ENCODE results near the gene RAB40B.
A peak's percentile ranks its signal among the peaks of the same experiment; 100 is the strongest.

RAB40B gene

DNA sequence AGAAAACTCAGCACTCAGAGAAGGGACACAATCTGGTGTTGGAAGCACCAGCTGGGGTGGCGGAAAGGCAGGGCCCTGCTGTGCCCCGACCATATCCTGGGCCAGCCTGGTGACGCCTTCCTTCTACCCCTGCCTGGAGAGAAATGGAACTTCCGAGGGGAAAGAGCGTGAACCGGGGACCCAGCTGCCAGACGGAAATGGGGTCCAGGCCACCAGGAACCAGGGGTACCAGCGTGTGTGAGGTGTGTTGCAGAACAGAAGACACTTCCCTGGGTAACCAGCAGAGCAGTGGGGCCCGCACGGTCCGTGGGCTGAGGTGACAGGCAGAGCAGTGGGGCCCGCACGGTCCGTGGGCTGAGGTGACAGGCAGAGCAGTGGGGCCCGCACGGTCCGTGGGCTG lies 6.8 kb downstream of the RAB40B start:
- H3K9me3 ChIP-seq (ENCODE audit: control insufficient read depth, insufficient read depth, low read depth, low read length), result no peaks in the 10 kb centered on the region
- ChIA-PET CTCF (no interaction called here), POLR2A (no interaction called here)
- no peak overlapping the region for H3K27ac ChIP-seq (ENCODE audit: extremely low read depth, low read depth, low read length)
- H3K4me3 ChIP-seq (ENCODE audit: low read depth, low read length), result no peak overlapping the region
- TF ChIP-seq ZFHX2 (tag by site-specific recombination; conservative IDR thresholded peaks at IDR 0.05) (peak; percentile 67), ZBTB48 (tag by site-specific recombination; IDR thresholded peaks at IDR 0.05) (no peak)
- H3K36me3 ChIP-seq (ENCODE audit: control insufficient read depth in 2 of 2, insufficient read depth in 1 of 2, low read length in 2 of 2), result peaks cover 0 to 13% of the 10 kb centered on the region in 2 experiments; a peak in 2 of 3 replicates
- H3K4me1 ChIP-seq (ENCODE audit: control insufficient read depth, insufficient read depth, low read length), result no peaks in the 10 kb centered on the region

DNA sequence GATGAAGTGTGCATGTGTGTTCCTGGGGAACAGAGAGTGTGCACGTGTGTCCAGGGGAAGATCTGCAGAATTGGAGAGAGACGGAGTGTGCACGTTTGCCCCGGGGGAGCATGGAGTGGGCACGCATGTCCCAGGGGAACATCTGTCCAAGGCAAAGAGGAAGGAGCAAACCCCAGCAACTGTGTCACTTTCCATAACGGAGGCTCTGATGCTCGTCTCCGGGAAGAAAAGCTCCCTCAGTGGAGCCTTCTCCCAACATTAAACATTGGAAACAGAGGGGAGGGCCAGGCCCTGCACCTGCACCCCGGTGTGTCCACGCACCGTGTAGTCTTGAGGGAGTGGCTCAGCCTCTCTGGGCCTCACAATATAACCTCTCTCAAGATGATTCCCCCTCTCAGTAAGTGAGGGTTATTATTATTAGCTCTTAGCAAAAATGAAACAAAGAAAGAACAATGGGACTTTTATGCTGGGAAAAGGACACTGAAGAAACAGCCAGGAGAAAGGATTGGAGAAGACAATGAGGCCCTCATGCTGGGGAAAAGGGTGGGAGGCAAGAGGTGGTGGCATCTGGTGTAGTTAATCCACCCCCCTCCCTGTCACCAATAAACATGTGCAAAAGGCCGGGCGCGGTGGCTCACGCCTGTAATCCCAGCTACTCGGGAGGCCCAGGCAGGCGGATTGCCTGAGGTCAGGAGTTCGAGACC lies 7.6 kb downstream of the RAB40B start:
- no peaks in the 10 kb centered on the region for H3K4me1 ChIP-seq (ENCODE audit: control insufficient read depth, insufficient read depth, low read length)
- TF ChIP-seq ZNF2 (tag by site-specific recombination; IDR thresholded peaks at IDR 0.05), result no peak
- TF ChIP-seq, protein P1, sequence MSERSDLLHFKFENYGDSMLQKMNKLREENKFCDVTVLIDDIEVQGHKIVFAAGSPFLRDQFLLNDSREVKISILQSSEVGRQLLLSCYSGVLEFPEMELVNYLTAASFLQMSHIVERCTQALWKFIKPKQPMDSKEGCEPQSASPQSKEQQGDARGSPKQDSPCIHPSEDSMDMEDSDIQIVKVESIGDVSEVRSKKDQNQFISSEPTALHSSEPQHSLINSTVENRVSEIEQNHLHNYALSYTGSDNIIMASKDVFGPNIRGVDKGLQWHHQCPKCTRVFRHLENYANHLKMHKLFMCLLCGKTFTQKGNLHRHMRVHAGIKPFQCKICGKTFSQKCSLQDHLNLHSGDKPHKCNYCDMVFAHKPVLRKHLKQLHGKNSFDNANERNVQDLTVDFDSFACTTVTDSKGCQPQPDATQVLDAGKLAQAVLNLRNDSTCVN (tag by site-specific recombination; optimal IDR thresholded peaks at IDR 0.05), result peak; percentile 27
- no peak for TF ChIP-seq SP2 (tag by site-specific recombination; IDR thresholded peaks at IDR 0.05)
- no peak for TF ChIP-seq ZNF792 (tag by site-specific recombination; IDR thresholded peaks at IDR 0.05)
- TF ChIP-seq ZFHX2 (tag by site-specific recombination; conservative IDR thresholded peaks at IDR 0.05), result 0 out of 2 replicates have a peak, but pooled peaks have one; percentile 5
- TF ChIP-seq ZNF114 (tag by site-specific recombination; IDR thresholded peaks at IDR 0.05), result no peak
- no peak for TF ChIP-seq ZNF341 (tag by site-specific recombination; IDR thresholded peaks at IDR 0.05; ENCODE audit: low read depth)
- TF ChIP-seq KLF1 (tag by site-specific recombination; IDR thresholded peaks at IDR 0.05), result no peak
- no peak overlapping the region for H3K4me3 ChIP-seq (ENCODE audit: low read depth, low read length)
- POLR2A ChIA-PET, result no interaction called here
- CTCF ChIA-PET, result interaction anchor here (0.6 kb wide), 2 partner anchors 53 to 70 kb away, joined by 3 to 5 read pairs; no protein-coding TSS in a partner anchor
- H3K36me3 ChIP-seq (ENCODE audit: control insufficient read depth in 2 of 2, insufficient read depth in 1 of 2, low read length in 2 of 2), result peaks cover 0 to 9% of the 10 kb centered on the region in 2 experiments; a peak in 2 of 3 replicates
- H3K9me3 ChIP-seq (ENCODE audit: control insufficient read depth, insufficient read depth, low read depth, low read length), result no peaks in the 10 kb centered on the region
- H3K27ac ChIP-seq (ENCODE audit: extremely low read depth, low read depth, low read length), result no peak overlapping the region

DNA sequence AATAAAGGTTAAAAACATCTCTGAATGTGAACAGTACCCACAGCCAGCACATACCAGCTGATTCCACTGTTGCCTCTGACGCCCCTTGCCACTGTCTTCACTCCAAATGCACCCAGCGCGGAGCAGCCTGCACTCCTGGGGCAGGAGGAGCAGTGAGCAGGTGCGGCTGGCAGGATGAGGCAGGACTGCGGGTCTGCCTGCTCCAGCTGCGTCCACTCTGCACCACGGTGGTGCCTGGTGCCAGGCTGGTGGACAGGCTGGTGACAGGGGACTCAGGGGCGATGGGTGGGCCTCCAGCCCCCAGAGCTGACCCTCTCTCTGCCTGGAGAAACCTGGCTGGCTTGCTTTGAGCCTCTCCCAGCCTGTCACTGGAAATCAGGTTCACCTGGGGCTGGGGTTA lies 9.4 kb downstream of the RAB40B start:
- H3K36me3 ChIP-seq (ENCODE audit: control insufficient read depth in 2 of 2, insufficient read depth in 1 of 2, low read length in 2 of 2), result peaks cover 0 to 8% of the 10 kb centered on the region in 2 experiments; a peak in 2 of 3 replicates
- H3K4me3 ChIP-seq (ENCODE audit: low read depth, low read length), result no peak overlapping the region
- no peak overlapping the region for H3K27ac ChIP-seq (ENCODE audit: extremely low read depth, low read depth, low read length)
- ChIA-PET POLR2A (no interaction called here), CTCF (no interaction called here)
- no peaks in the 10 kb centered on the region for H3K9me3 ChIP-seq (ENCODE audit: control insufficient read depth, insufficient read depth, low read depth, low read length)
- H3K4me1 ChIP-seq (ENCODE audit: control insufficient read depth, insufficient read depth, low read length), result no peaks in the 10 kb centered on the region
- no peak for TF ChIP-seq ZNF530 (tag by site-specific recombination; IDR thresholded peaks at IDR 0.05; ENCODE audit: low read depth)
- no peak for TF ChIP-seq ZNF549 (tag by site-specific recombination; IDR thresholded peaks at IDR 0.05)
- no peak for TF ChIP-seq ZNF174 (tag by site-specific recombination; IDR thresholded peaks at IDR 0.05)
- no peak for TF ChIP-seq IKZF3 (tag by site-specific recombination; IDR thresholded peaks at IDR 0.05)

DNA sequence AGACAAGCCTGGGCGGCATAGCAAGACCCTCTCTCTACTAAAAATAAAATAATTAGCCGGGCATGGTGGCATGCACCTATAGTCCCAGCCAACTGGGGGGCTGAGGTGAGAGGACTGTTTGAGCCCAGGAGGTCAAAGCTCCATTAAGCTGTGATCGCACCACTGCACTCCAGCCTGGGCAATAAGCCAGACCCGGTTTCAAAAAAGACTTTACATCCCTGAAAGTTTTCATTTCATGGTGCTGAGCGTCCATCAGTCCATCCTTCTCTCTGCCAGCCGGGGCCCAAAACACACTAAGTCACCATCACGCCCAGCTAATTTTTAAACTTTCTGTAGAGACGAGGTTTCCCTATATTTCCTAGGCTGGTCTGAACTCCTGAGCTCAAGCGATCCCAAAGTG lies 10.6 kb downstream of the RAB40B start:
- Histone ChIP-seq H3K36me3 (ENCODE audit: control insufficient read depth in 2 of 2, insufficient read depth in 1 of 2, low read length in 2 of 2) (peaks cover 3 to 8% of the 10 kb centered on the region in 2 experiments; a peak in 2 of 3 replicates), H3K4me1 (ENCODE audit: control insufficient read depth, insufficient read depth, low read length) (no peaks in the 10 kb centered on the region), H3K27ac (ENCODE audit: extremely low read depth, low read depth, low read length) (no peak overlapping the region), H3K9me3 (ENCODE audit: control insufficient read depth, insufficient read depth, low read depth, low read length) (no peaks in the 10 kb centered on the region), H3K4me3 (ENCODE audit: low read depth, low read length) (no peak overlapping the region)
- ChIA-PET CTCF (interaction anchor here (1.6 kb wide), 1 partner anchor 20 kb away, joined by 3 read pairs; no protein-coding TSS in a partner anchor), POLR2A (interaction anchor here (0.8 to 1.4 kb wide), 2 partner anchors 10 to 29 kb away, joined by 3 to 8 read pairs; partner anchors contain the start of gene FN3KRP)
- TF ChIP-seq ZNF677 (tag by site-specific recombination; IDR thresholded peaks at IDR 0.05), result no peak
- TF ChIP-seq, protein P2, sequence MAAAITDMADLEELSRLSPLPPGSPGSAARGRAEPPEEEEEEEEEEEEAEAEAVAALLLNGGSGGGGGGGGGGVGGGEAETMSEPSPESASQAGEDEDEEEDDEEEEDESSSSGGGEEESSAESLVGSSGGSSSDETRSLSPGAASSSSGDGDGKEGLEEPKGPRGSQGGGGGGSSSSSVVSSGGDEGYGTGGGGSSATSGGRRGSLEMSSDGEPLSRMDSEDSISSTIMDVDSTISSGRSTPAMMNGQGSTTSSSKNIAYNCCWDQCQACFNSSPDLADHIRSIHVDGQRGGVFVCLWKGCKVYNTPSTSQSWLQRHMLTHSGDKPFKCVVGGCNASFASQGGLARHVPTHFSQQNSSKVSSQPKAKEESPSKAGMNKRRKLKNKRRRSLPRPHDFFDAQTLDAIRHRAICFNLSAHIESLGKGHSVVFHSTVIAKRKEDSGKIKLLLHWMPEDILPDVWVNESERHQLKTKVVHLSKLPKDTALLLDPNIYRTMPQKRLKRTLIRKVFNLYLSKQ (tag by site-specific recombination; IDR thresholded peaks at IDR 0.05; ENCODE audit: borderline replicate concordance), result no peak
- no peak for TF ChIP-seq ZNF132 (tag by site-specific recombination; IDR thresholded peaks at IDR 0.05; ENCODE audit: borderline replicate concordance)
- no peak for TF ChIP-seq KLF10 (tag by site-specific recombination; IDR thresholded peaks at IDR 0.05)
- no peak for TF ChIP-seq ZNF155 (tag by site-specific recombination; IDR thresholded peaks at IDR 0.05)
- TF ChIP-seq OSR2 (tag by site-specific recombination; IDR thresholded peaks at IDR 0.05), result no peak
- no peak for TF ChIP-seq ZNF549 (tag by site-specific recombination; IDR thresholded peaks at IDR 0.05)
- TF ChIP-seq, protein P3, sequence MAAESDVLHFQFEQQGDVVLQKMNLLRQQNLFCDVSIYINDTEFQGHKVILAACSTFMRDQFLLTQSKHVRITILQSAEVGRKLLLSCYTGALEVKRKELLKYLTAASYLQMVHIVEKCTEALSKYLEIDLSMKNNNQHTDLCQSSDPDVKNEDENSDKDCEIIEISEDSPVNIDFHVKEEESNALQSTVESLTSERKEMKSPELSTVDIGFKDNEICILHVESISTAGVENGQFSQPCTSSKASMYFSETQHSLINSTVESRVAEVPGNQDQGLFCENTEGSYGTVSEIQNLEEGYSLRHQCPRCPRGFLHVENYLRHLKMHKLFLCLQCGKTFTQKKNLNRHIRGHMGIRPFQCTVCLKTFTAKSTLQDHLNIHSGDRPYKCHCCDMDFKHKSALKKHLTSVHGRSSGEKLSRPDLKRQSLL (tag by site-specific recombination; IDR thresholded peaks at IDR 0.05), result no peak
- TF ChIP-seq ZNF791 (tag by site-specific recombination; IDR thresholded peaks at IDR 0.05), result no peak
- TF ChIP-seq ZSCAN16 (tag by site-specific recombination; IDR thresholded peaks at IDR 0.05), result no peak
- TF ChIP-seq ZNF214 (tag by site-specific recombination; IDR thresholded peaks at IDR 0.05; ENCODE audit: borderline replicate concordance), result no peak
- TF ChIP-seq ZNF561 (tag by site-specific recombination; IDR thresholded peaks at IDR 0.05; ENCODE audit: borderline replicate concordance), result no peak
- TF ChIP-seq ZNF221 (tag by site-specific recombination; IDR thresholded peaks at IDR 0.05; ENCODE audit: borderline replicate concordance), result no peak
